ELF-1 (cell line): ENCODE results near the gene LCTL.
"Not testable (repeated sequence)": the region's sequence is repeated elsewhere in the genome, so short reads cannot be mapped to it uniquely, and the experiment has no call there.

Experiments
- DNase-seq: peaks from one replicate; pipeline ENCODE4 v3.0.0-alpha.2; 2016; ENCODE audit warnings: low read depth, low spot score

Gene LCTL

GRCh38 chr15:66592505-66593218 lies 26.9 kb upstream of the LCTL start:
- DNase-seq: peak; percentile 86

GRCh38 chr15:66591322-66591862 lies 25.6 kb upstream of the LCTL start:
- DNase-seq: no peak

DNA sequence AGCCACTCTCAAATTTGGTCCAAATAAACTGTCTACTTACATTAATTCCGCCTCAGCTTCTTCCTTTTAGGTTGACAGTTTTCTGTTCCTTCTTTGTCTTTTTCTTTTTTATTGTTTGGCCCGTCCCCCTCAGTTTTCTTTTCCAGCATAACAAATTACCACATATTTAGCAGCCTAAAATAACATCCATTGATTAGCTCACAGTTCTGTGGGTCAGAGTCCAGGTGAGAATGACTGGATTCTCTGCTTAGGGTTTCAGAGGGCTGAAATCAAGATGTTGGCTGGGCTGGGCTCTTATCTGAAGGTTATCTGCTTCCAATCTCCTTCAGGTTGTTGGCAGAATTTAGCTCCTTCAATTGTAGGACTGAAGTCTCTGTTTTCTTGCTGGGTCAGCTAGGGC lies 24.6 kb upstream of the LCTL start:
- no peak for DNase-seq

GRCh38 chr15:66589429-66589828 lies 23.6 kb upstream of the LCTL start:
- not testable (repeated sequence) for DNase-seq

DNA sequence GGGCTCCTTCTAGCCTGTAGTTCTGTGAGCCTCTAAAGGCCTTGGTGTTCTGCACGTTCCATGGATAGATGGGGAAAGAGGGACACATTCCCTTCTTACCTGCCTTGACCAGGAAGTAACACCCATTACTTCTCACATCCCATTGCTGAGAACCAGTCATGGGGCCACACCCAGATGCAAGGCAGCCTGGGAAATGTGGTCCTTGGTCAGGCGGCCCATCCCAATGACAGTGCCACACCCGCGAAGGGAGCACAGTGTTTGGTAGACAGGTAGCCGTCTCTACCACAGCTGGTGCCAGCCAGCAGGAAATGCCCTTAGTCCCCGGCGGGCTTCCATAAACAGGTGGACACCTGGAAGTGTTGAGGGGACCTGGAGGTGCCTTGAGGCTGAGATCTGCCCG lies 23.2 kb upstream of the LCTL start:
- DNase-seq: no peak

GRCh38 chr15:66588537-66588936 lies 22.7 kb upstream of the LCTL start:
- DNase-seq: peak; percentile 39

DNA sequence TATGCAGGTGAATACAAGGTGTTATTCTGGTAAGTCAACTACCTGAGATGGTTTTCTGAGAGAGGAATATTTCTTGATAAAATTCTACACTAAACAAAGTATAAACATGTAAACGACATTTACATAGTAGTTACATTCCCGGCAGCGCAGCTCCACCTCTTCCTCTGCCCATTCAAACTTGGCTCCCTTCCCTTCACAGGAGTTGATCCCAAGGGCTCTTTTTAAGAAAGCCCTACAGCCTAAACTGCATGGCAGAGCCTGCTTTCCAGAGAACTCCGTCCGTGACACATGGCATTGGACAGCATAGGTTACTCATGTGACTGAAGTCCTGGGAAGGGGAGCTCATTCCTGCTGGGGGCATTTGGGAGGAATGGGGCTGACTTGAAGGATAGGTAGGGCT lies 22.0 kb upstream of the LCTL start:
- DNase-seq: no peak

- DNase-seq: no peak
Measured at GRCh38 chr15:66587020-66587419, 21.2 kb upstream of the LCTL start.

- DNase-seq: no peak
Measured at GRCh38 chr15:66586155-66586976, 20.6 kb upstream of the LCTL start.

GRCh38 chr15:66581972-66582537 lies 16.3 kb upstream of the LCTL start:
- no peak for DNase-seq

DNA sequence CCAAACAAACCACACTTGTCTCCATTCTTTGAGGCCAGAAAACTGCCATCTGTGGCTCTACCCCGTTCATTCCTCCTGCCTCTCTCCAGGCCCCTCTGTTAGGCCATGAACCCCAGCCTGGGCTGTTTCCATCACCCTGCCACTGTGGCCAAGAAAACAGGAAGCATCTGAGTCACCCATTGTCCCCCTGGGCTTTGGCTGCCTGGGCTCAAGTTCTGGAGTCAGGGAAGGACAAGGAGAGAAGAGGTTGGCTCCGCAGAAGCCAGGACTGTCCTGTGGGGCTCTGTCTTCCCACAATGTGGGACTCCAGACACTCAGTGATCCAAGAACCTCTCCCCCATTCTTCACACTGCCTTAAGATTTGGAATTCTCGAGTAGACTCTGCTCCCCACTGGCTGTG lies 14.8 kb upstream of the LCTL start:
- no peak for DNase-seq

DNA sequence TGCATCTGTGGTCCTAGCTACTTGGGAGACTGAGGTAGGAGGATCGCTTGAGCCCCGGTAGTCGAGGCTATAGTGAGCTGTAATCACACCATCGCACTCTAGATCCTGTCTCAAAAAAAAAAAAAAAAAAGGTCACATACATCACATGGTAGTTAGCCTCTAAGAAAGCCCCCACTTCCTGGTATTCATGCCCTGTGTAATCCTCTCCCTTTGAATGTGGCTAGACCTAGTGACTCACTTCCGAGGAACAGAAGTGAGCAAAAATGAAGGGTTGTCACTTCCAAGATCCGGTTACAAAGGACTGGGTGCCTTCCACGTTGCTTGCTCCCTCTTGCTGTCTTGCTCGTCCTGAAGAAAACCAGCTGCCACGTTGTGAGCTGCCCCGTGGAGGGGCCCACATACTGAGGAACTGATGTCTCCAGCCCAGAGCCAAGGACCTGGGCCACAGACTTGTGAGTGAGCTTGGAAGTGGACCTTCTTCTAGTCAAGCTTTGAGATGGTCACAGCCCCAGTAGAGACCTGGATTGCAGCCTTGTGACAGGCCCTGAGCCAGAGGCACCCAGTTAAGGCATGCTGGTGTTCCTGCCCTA lies 12.6 kb upstream of the LCTL start:
- DNase-seq: no peak

- no peak for DNase-seq
Measured at GRCh38 chr15:66574596-66574950, 8.8 kb upstream of the LCTL start.

DNA sequence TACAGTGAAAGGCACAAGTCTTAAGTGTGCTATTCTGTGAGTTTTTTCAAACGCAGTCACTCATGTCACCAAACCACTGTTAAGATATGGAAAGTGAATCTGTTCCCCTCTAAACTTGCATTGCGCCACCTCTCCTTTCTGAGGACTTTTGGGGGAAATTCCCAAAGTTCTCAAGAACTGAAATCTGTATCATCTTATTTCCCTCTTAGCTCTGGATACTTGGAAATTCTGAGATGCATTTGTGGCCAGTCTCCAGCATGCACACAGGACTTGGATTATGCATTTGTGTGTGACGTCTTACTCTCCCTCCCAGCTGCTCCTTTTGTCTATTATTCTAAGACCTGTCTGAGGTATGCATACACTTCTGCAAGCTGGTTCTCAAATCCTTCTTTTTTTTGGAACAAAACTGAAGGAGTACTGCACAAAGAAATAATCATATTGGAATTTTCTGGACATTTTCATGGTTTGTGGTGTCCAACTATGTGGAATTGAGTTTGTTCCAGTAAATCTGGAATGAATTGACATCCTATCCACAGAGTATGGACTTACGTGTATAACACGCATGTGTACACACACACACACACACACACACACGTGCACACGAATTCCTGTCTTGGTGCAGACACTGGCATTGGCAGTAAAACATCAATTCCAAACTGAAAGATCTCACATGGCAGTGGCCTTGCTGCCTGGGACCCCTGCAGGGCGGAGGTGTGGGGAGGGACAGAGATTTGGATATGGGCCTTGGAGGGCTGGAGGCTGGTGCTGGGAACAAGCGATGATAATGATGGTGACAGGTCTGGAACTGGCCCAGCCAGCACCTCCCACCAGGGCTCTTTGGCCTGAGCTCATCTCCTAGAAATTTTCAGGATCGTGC lies 8.2 kb upstream of the LCTL start:
- no peak for DNase-seq

DNA sequence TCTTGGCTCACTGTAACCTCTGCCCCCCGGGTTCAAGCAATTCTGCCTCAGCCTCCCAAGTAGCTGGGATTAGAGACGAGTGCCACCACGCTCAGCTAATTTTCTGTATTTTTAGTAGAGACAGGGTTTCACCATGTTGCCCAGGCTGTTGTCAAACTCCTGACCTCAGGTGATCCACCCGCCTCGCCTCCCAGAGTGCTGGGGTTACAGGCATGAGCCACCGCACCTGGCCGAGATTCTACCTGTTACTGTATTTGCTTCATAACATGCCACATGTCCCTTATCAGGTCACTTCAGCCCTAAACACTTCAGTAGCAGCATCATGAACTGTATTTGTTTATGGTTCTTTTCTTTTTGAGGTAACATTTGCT lies 7.5 kb upstream of the LCTL start:
- DNase-seq: no peak

GRCh38 chr15:66572146-66572545 lies 6.3 kb upstream of the LCTL start:
- no peak for DNase-seq

DNA sequence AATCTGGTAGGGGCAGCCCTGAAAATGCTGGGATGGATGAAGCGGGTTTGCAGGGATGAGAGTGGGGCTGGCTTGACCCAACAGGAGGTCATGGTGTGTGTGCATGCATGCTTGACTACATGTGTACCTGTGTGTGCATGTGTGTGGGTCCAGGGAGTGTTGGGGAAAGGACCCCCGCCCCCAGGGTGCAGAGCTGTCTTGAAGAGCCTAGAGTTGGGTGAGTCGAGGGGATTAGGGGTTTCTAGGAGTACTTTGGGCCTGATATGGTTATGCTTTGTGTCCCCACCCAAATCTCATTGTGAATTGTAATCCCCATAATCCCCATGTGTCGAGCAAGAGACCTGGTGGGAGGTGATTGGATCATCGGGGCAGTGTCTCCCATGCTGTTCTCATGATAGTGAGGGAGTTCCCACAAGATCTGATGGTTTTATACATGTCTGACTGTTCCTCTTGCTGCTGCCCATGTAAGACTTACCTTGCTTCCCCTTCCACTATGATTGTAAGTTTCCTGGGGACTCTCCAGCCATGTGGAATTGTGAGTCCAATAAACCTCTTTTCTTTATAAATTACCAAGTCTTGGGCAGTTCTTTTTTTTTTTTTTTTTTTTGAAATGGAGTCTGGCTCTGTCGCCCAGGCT lies 5.2 kb upstream of the LCTL start:
- no peak for DNase-seq

DNA sequence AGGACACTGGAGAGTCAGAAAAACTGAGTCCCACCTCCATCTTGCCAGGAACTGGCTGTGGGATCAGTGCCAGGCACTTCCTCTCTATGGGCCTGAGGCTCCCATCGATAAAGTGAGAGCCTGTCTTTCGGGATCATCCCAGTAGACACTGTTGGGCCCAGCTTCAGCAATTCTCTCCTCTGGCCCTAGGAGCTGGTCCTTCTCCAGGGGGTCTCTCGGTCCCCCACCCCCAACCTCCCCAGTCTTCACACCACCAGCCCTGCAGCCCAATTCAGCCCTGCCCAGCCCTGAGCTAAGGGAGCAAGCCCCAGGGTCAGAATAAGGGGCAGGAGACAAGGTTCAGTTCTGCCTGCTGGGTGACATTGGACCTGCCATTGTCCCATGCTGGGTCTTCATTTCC lies 4.5 kb upstream of the LCTL start:
- no peak for DNase-seq

DNA sequence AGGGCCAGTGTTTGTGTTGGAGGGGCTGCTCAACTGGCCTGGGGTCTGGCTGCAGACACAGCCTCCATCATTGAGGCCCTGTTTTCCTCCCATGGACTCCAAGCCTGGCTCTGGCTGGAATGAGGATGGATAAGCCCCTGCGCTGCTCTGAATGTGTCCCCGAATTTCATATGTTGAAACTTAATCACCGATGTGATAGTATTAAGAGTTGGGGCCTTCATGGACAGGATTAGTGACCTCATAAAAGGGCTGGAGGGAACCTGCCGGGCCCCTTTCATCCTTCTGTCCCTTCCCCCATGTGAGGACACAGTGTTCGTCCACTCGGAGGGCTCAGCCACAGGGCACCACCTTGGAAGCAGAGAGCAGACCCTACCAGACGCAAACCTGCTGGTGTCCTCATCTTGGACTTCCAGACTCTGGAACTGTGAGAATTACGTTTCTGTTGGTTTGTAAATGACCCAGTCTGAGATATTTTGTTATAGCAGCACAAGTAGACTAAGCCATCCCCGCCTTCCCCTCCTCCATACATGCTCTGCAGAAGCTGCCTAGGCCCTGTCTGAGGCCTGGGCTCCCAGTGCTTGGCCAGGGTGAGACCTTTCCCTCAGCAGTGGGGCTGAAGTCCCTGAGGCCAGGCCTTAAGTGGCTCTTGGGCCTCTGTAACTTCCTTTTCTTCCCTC lies 3.8 kb upstream of the LCTL start:
- DNase-seq: no peak

DNA sequence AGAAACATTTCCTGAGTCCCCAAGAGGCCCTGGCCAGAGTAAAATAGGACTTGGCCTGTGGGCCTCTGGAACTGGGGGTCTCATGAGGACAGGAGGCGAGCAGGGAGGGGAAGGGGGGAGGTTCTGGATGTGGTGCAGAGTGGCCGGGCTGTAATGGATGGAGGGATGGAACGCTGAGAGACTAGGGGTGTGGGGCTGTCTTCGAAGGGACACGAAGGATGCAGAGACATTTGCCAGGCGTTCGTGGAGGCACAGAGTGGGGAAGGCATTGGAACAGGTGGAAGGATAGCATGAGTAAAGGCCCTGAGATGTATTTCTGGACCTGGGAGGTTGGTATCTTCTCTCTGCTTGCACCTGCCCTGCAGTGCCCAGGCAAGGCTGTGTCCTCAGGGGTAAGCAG lies 2.1 kb upstream of the LCTL start:
- no peak for DNase-seq
